Upper lobe of left lung (tissue), 6 donors: ENCODE results near the gene OTULINL. TPM values are rescaled to one million over a fixed set of nuclear protein-coding genes. Genes with fewer than 3 reads are reported as not detected.

Experiments
- ATAC-seq, 2 donors: fragments of 200-7000 bp; cut with Tn5 transposase; one replicate each; pipeline ENCODE4 v1.9.1; 2022; ENCODE audit warnings: mild to moderate bottlenecking in 2 of 2, moderate library complexity in 2 of 2; ENCODE audit not compliant: low FRiP score in 2 of 2
- DNase-seq, 2 donors: peaks; one replicate each; pipeline ENCODE4 v3.0.0-alpha.2; 2019 to 2020
- H3K27ac ChIP-seq, 4 donors: fragments of 200-600 bp; sonication (generic); one replicate each; pipeline ENCODE4 v1.5.1; 2016 to 2019
- H3K27me3 ChIP-seq, 4 donors: fragments of 200-600 bp; sonication (generic); one replicate each; pipeline ENCODE4 v1.5.1; 2017 to 2019
- H3K36me3 ChIP-seq, 4 donors: fragments of 200-600 bp; sonication (generic); one replicate each; pipeline ENCODE4 v1.5.1; 2016 to 2019
- H3K4me1 ChIP-seq, 4 donors: fragments of 200-600 bp; sonication (generic); one replicate each; pipeline ENCODE4 v1.5.1; 2018 to 2019
- H3K4me3 ChIP-seq, 4 donors: fragments of 200-600 bp; sonication (generic); one replicate each; pipeline ENCODE4 v1.5.1; 2017 to 2019; ENCODE audit warnings: mild to moderate bottlenecking in 2 of 4, moderate library complexity in 1 of 4
- H3K9me3 ChIP-seq, 4 donors: fragments of 200-600 bp; sonication (generic); one replicate each; pipeline ENCODE4 v1.5.1; 2018 to 2019
- CTCF ChIP-seq, 6 experiments: fragments of 450-650 bp in 4 of 6; fragments of 200-600 bp in 2 of 6; sonication (generic) in 2 of 6; IDR thresholded peaks; one replicate each; pipeline ENCODE4 v1.5.1; 2016 to 2019; ENCODE audit warnings: antibody characterized with exemption in 6 of 6
- EP300 ChIP-seq, 4 donors: sonication (generic); formaldehyde crosslinking; IDR thresholded peaks; one replicate each; pipeline ENCODE4 v1.5.1; 2017; ENCODE audit warnings: antibody characterized with exemption in 4 of 4, control low read depth in 2 of 4
- POLR2A ChIP-seq, 4 donors: fragments of 450-650 bp; IDR thresholded peaks; one replicate each; pipeline ENCODE4 v1.5.1; 2016 to 2017; ENCODE audit warnings: antibody characterized with exemption in 4 of 4, mild to moderate bottlenecking in 2 of 4
- POLR2AphosphoS5 ChIP-seq, 2 donors: sonication (generic); formaldehyde crosslinking; IDR thresholded peaks; one replicate each; pipeline ENCODE4 v1.5.1; 2017; ENCODE audit warnings: antibody characterized with exemption in 2 of 2
- WGBS, 2 donors: methylation state at CpG; one replicate each; pipeline ENCODE4 v1.1.5; 2017 to 2018; 5-methylcytosine and 5-hydroxymethylcytosine counted together
- total RNA-seq, 6 donors: library from RNA; depleted of rRNA in 4 of 6; stranded (reverse); fragments of >200 nt in 4 of 6; gene quantifications; one replicate each; pipeline versions ENCODE4 v1.1.0 to v1.2.1, GENCODE V29; 2016 to 2021
- donor health status: DM: no; HTN: no; CAD: no; lungs with moderate emphysema.
- donor health status: DM: no; HTN: yes; CAD: no; lungs with severe emphysema.

Gene OTULINL
- total RNA-seq, 6 donors from 2014 or later = 36.4 to 194 (median 82.8) TPM

- Histone ChIP-seq H3K27me3 (no peaks in the 10 kb centered on the region), H3K27ac (no peak overlapping the region), H3K4me1 (peaks cover 3 to 12% (median 10%) of the 10 kb centered on the region in 4 donors), H3K36me3 (no peaks in the 10 kb centered on the region), H3K9me3 (no peaks in the 10 kb centered on the region), H3K4me3 (no peak overlapping the region)
- WGBS, 2 donors = 85 to 93% methylated on average over 3 of the region's 3 CpGs
- no peak for DNase-seq
- ATAC-seq = no peak
- TF ChIP-seq POLR2AphosphoS5 (IDR thresholded peaks at IDR 0.05) = no peak
- TF ChIP-seq CTCF (IDR thresholded peaks at IDR 0.05) = no peak
- no peak for TF ChIP-seq EP300 (IDR thresholded peaks at IDR 0.05)
- TF ChIP-seq POLR2A (IDR thresholded peaks at IDR 0.05) = no peak
These were observed 19.9 kb upstream of the OTULINL start for GRCh38 chr5:14561741-14562140.

GRCh38 chr5:14568333-14568732 lies 13.3 kb upstream of the OTULINL start:
- no peak for ATAC-seq
- Histone ChIP-seq H3K4me1 (no peaks in the 10 kb centered on the region), H3K9me3 (no peaks in the 10 kb centered on the region), H3K36me3 (no peaks in the 10 kb centered on the region), H3K27ac (no peak overlapping the region), H3K4me3 (no peak overlapping the region), H3K27me3 (no peaks in the 10 kb centered on the region)
- no peak for DNase-seq
- TF ChIP-seq CTCF (IDR thresholded peaks at IDR 0.05) (no peak), POLR2A (IDR thresholded peaks at IDR 0.05) (no peak)
- WGBS, 2 donors = 80 to 86% methylated on average over 1 of the region's 1 CpG

- peaks cover 5 to 14% (median 12%) of the 10 kb centered on the region in 4 donors for H3K4me1 ChIP-seq
- no peak for TF ChIP-seq POLR2AphosphoS5 (IDR thresholded peaks at IDR 0.05)
- no peak for TF ChIP-seq EP300 (IDR thresholded peaks at IDR 0.05)
- TF ChIP-seq POLR2A (IDR thresholded peaks at IDR 0.05) = no peak
- TF ChIP-seq CTCF (IDR thresholded peaks at IDR 0.05) = no peak
- WGBS, 2 donors = 68 to 76% methylated on average over 4 of the region's 4 CpGs
- DNase-seq (no peak), ATAC-seq (no peak)
- H3K27ac ChIP-seq = no peak overlapping the region
- no peaks in the 10 kb centered on the region for H3K27me3 ChIP-seq
- H3K36me3 ChIP-seq = no peaks in the 10 kb centered on the region
- H3K4me3 ChIP-seq = no peak overlapping the region
- no peaks in the 10 kb centered on the region for H3K9me3 ChIP-seq
These were observed 11.5 kb upstream of the OTULINL start for GRCh38 chr5:14569948-14570691.

GRCh38 chr5:14571901-14572300 lies 9.7 kb upstream of the OTULINL start:
- no peak overlapping the region for H3K27ac ChIP-seq
- peaks cover 5 to 15% (median 13%) of the 10 kb centered on the region in 4 donors for H3K4me1 ChIP-seq
- no peaks in the 10 kb centered on the region for H3K36me3 ChIP-seq
- TF ChIP-seq POLR2A (IDR thresholded peaks at IDR 0.05) (no peak), POLR2AphosphoS5 (IDR thresholded peaks at IDR 0.05) (no peak), CTCF (IDR thresholded peaks at IDR 0.05) (no peak), EP300 (IDR thresholded peaks at IDR 0.05) (no peak)
- no peak for ATAC-seq
- H3K9me3 ChIP-seq = no peaks in the 10 kb centered on the region
- H3K4me3 ChIP-seq = peak overlapping the region in 1 of 4 donors; percentile 10
- 95 to 96% methylated on average over 1 of the region's 1 CpG for WGBS, 2 donors
- H3K27me3 ChIP-seq = no peaks in the 10 kb centered on the region
- no peak for DNase-seq

- H3K9me3 ChIP-seq = no peaks in the 10 kb centered on the region
- no peak for DNase-seq
- H3K4me1 ChIP-seq = peaks cover 5 to 15% (median 13%) of the 10 kb centered on the region in 4 donors
- no peak for TF ChIP-seq EP300 (IDR thresholded peaks at IDR 0.05)
- no peak for TF ChIP-seq CTCF (IDR thresholded peaks at IDR 0.05)
- TF ChIP-seq POLR2A (IDR thresholded peaks at IDR 0.05) = no peak
- TF ChIP-seq POLR2AphosphoS5 (IDR thresholded peaks at IDR 0.05) = no peak
- peak overlapping the region in 2 of 4 donors; percentile 31 to 37 for H3K27ac ChIP-seq
- peak overlapping the region in 1 of 4 donors; percentile 10 for H3K4me3 ChIP-seq
- peak in 1 of 2 donors; percentile 36 for ATAC-seq
- H3K27me3 ChIP-seq = no peaks in the 10 kb centered on the region
- no peaks in the 10 kb centered on the region for H3K36me3 ChIP-seq
These were observed 9.2 kb upstream of the OTULINL start for GRCh38 chr5:14572385-14572784.
